SK-N-SH treated with all-trans-retinoic acid at 6 μM for 48 hours (cell line): Measurements from ENCODE around the gene WDR44.

ENCODE experiments used
- ATAC-seq: fragments of 200-7000 bp; cut with Tn5 transposase; 3 replicates; pipeline ENCODE4 v1.9.1; 2020; ENCODE audit warnings: mild to moderate bottlenecking, moderate library complexity
- ARNTL ChIP-seq: fragments of 450-650 bp; formaldehyde crosslinking; IDR thresholded peaks from 2 replicates; pipeline ENCODE4 v1.5.0; 2020; ENCODE audit warnings: low read depth, mild to moderate bottlenecking, moderate library complexity, borderline replicate concordance
- BACH2 ChIP-seq: fragments of 250-450 bp; sonication (Bioruptor Pico); IDR thresholded peaks from 2 replicates; pipeline ENCODE4 v1.9.0; 2021; ENCODE audit warnings: mild to moderate bottlenecking, borderline replicate concordance
- GLIS3 ChIP-seq: fragments of 250-450 bp; sonication (Bioruptor Pico); IDR thresholded peaks from 2 replicates; pipeline ENCODE4 v1.5.0; 2020; ENCODE audit warnings: mild to moderate bottlenecking, moderate library complexity
- OSR1 ChIP-seq: fragments of 250-450 bp; sonication (Bioruptor Pico); IDR thresholded peaks from 2 replicates; pipeline ENCODE4 v1.8.0; 2022; ENCODE audit warnings: moderate library complexity, mild to moderate bottlenecking, inconsistent platforms
- PPARA ChIP-seq: fragments of 250-450 bp; sonication (Bioruptor Pico); IDR thresholded peaks from 2 replicates; pipeline ENCODE4 v1.5.0; 2020; ENCODE audit warnings: mild to moderate bottlenecking, borderline replicate concordance
- RARB ChIP-seq: fragments of 250-450 bp; sonication (Bioruptor Pico); IDR thresholded peaks from 2 replicates; pipeline ENCODE4 v1.8.0; 2021; ENCODE audit warnings: mild to moderate bottlenecking, moderate library complexity
- SNAI2 ChIP-seq: fragments of 250-450 bp; sonication (Bioruptor Pico); IDR thresholded peaks from 2 replicates; pipeline ENCODE4 v1.5.0; 2020; ENCODE audit warnings: mild to moderate bottlenecking, moderate library complexity
- TCF4 ChIP-seq: fragments of 250-450 bp; sonication (Bioruptor Pico); IDR thresholded peaks from 2 replicates; pipeline ENCODE4 v1.8.0; 2021; ENCODE audit warnings: mild to moderate bottlenecking, moderate library complexity, borderline replicate concordance
- TOX ChIP-seq: fragments of 250-450 bp; sonication (Bioruptor Pico); IDR thresholded peaks from 2 replicates; pipeline ENCODE4 v1.8.0; 2021; ENCODE audit warnings: mild to moderate bottlenecking, moderate library complexity, borderline replicate concordance
- ZC3H10 ChIP-seq: fragments of 250-450 bp; sonication (Bioruptor Pico); IDR thresholded peaks from 2 replicates; pipeline ENCODE4 v1.5.1; 2021; ENCODE audit warnings: mild to moderate bottlenecking, moderate library complexity
- ZFP3 ChIP-seq: fragments of 250-450 bp; sonication (Bioruptor Pico); IDR thresholded peaks from 2 replicates; pipeline ENCODE4 v1.5.0; 2020; ENCODE audit warnings: mild to moderate bottlenecking, moderate library complexity
- ZFP30 ChIP-seq: fragments of 450-650 bp; formaldehyde crosslinking; IDR thresholded peaks from 2 replicates; pipeline ENCODE4 v1.5.0; 2022; ENCODE audit warnings: mild to moderate bottlenecking, moderate library complexity
- ZNF565 ChIP-seq: fragments of 450-650 bp; formaldehyde crosslinking; conservative IDR thresholded peaks from 2 replicates; pipeline ENCODE4 v1.5.0; 2020; ENCODE audit warnings: low read depth, mild to moderate bottlenecking, moderate library complexity
- ZNF70 ChIP-seq: fragments of 450-650 bp; formaldehyde crosslinking; IDR thresholded peaks from 2 replicates; pipeline ENCODE4 v1.5.0; 2020; ENCODE audit warnings: mild to moderate bottlenecking, moderate library complexity
- ZNF8 ChIP-seq: fragments of 450-650 bp; formaldehyde crosslinking; IDR thresholded peaks from 2 replicates; pipeline ENCODE4 v1.5.0; 2020; ENCODE audit warnings: mild to moderate bottlenecking, moderate library complexity
- TF ChIP-seq, protein P1 (sequence below): fragments of 250-450 bp; sonication (Bioruptor Pico); IDR thresholded peaks from 2 replicates; pipeline ENCODE4 v1.8.0; 2020; ENCODE audit warnings: mild to moderate bottlenecking, moderate library complexity, borderline replicate concordance
- TF ChIP-seq, protein P2 (sequence below): fragments of 250-450 bp; sonication (Bioruptor Pico); IDR thresholded peaks from 2 replicates; pipeline ENCODE4 v1.5.1; 2021; ENCODE audit warnings: mild to moderate bottlenecking, moderate library complexity
- TF ChIP-seq, protein P3 (sequence below): fragments of 250-450 bp; sonication (Bioruptor Pico); IDR thresholded peaks from 2 replicates; pipeline ENCODE4 v1.8.0; 2021; ENCODE audit warnings: low read depth, mild to moderate bottlenecking, moderate library complexity, borderline replicate concordance
- TF ChIP-seq, protein P4 (sequence below): fragments of 250-450 bp; sonication (Bioruptor Pico); IDR thresholded peaks from 2 replicates; pipeline ENCODE4 v1.5.1; 2020; ENCODE audit warnings: low read depth, mild to moderate bottlenecking, moderate library complexity
- TF ChIP-seq, protein P5 (sequence below): fragments of 250-450 bp; sonication (Bioruptor Pico); IDR thresholded peaks from 2 replicates; pipeline ENCODE4 v1.5.0; 2020; ENCODE audit warnings: mild to moderate bottlenecking, moderate library complexity

WDR44 gene

DNA sequence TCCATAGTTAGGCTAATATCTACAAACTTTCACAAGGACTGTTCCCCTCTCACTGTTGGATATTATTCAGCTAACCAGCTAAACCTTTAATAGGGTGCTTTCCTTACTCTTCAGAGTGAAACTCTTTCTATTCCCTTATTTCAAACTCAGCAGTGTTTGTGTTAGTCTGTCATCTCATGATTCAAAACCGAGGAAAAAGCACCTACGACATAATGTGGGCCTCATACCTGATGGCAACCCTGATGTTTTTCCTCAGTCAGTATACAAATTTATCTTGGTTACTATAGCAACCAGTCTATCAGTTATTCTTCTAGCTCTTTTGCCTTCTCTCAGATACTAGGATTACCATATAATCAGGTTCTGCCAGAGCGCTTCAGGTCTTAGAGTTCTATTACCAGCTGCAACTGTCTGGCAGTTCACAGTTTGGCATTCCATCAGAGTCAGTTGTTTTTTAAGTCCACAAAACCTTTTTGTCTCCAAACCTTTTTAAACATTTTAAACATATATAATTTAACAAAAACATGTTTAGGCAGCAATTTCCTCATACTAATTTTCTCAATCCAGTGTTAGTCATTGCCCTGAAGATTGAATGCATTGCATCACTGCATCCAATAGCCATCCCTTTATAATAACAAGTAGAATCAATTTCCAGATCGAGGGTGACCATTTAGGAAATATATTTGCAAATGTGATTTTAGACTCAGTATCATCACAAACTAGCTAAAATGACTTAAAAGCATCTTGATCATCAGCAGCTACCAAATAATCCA is 7.4 kb downstream of the WDR44 start:
- ATAC-seq, result no peak
- no peak for TF ChIP-seq TCF4 (CRISPR knock-in tag)
- TF ChIP-seq PPARA (CRISPR knock-in tag), result no peak

DNA sequence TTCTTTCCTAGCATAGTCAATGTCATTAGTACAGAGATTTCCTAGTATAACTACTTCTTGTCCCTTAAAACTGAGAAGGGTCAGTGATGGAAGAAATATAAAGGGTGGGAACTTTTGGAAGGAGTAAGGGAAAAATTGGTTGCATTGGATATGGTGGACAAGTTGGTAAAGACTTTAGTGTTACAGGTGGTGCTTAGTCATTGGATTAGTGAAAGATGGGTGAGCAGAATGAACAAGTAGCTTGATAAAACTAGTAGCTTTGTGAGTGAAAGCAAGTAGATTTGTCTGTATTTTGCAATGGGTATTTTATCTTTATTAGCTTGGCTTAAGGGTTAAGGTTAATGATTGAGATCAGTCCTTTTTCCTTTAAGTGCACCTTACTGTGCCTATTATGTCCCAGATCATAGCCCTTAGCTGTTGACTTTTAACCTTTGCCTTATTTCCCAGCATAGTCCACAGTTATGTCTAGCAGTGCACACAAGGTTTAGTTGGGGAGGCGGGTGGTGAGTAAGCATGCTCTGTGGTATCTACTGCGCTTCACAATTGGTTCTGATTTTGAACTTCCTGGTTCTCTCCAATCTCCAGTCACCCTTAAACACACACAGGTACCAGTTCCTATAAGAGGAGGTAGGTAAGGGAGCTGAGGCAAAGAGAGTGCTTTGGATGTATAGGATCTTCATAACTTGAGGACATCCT is 9.5 kb downstream of the WDR44 start:
- ATAC-seq, result no peak
- TF ChIP-seq ZFP3 (CRISPR knock-in tag) (no peak), PPARA (CRISPR knock-in tag) (no peak), BACH2 (no peak), SNAI2 (no peak), ZNF70 (no peak), ZFP30 (no peak), OSR1 (CRISPR knock-in tag) (no peak), TOX (CRISPR knock-in tag) (no peak), ARNTL (no peak), GLIS3 (CRISPR knock-in tag) (no peak), ZC3H10 (no peak), ZNF8 (CRISPR knock-in tag) (no peak), TCF4 (CRISPR knock-in tag) (no peak), RARB (CRISPR knock-in tag) (no peak)
- TF ChIP-seq, protein P1, sequence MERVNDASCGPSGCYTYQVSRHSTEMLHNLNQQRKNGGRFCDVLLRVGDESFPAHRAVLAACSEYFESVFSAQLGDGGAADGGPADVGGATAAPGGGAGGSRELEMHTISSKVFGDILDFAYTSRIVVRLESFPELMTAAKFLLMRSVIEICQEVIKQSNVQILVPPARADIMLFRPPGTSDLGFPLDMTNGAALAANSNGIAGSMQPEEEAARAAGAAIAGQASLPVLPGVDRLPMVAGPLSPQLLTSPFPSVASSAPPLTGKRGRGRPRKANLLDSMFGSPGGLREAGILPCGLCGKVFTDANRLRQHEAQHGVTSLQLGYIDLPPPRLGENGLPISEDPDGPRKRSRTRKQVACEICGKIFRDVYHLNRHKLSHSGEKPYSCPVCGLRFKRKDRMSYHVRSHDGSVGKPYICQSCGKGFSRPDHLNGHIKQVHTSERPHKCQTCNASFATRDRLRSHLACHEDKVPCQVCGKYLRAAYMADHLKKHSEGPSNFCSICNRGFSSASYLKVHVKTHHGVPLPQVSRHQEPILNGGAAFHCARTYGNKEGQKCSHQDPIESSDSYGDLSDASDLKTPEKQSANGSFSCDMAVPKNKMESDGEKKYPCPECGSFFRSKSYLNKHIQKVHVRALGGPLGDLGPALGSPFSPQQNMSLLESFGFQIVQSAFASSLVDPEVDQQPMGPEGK (CRISPR knock-in tag), result no peak
- TF ChIP-seq, protein P2, sequence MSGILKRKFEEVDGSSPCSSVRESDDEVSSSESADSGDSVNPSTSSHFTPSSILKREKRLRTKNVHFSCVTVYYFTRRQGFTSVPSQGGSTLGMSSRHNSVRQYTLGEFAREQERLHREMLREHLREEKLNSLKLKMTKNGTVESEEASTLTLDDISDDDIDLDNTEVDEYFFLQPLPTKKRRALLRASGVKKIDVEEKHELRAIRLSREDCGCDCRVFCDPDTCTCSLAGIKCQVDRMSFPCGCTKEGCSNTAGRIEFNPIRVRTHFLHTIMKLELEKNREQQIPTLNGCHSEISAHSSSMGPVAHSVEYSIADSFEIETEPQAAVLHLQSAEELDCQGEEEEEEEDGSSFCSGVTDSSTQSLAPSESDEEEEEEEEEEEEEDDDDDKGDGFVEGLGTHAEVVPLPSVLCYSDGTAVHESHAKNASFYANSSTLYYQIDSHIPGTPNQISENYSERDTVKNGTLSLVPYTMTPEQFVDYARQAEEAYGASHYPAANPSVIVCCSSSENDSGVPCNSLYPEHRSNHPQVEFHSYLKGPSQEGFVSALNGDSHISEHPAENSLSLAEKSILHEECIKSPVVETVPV (CRISPR knock-in tag), result no peak
- TF ChIP-seq, protein P3, sequence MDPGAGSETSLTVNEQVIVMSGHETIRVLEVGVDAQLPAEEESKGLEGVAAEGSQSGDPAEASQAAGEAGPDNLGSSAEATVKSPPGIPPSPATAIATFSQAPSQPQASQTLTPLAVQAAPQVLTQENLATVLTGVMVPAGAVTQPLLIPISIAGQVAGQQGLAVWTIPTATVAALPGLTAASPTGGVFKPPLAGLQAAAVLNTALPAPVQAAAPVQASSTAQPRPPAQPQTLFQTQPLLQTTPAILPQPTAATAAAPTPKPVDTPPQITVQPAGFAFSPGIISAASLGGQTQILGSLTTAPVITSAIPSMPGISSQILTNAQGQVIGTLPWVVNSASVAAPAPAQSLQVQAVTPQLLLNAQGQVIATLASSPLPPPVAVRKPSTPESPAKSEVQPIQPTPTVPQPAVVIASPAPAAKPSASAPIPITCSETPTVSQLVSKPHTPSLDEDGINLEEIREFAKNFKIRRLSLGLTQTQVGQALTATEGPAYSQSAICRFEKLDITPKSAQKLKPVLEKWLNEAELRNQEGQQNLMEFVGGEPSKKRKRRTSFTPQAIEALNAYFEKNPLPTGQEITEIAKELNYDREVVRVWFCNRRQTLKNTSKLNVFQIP (CRISPR knock-in tag), result no peak
- TF ChIP-seq, protein P4, sequence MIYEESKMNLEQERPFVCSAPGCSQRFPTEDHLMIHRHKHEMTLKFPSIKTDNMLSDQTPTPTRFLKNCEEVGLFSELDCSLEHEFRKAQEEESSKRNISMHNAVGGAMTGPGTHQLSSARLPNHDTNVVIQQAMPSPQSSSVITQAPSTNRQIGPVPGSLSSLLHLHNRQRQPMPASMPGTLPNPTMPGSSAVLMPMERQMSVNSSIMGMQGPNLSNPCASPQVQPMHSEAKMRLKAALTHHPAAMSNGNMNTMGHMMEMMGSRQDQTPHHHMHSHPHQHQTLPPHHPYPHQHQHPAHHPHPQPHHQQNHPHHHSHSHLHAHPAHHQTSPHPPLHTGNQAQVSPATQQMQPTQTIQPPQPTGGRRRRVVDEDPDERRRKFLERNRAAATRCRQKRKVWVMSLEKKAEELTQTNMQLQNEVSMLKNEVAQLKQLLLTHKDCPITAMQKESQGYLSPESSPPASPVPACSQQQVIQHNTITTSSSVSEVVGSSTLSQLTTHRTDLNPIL (CRISPR knock-in tag), result no peak

DNA sequence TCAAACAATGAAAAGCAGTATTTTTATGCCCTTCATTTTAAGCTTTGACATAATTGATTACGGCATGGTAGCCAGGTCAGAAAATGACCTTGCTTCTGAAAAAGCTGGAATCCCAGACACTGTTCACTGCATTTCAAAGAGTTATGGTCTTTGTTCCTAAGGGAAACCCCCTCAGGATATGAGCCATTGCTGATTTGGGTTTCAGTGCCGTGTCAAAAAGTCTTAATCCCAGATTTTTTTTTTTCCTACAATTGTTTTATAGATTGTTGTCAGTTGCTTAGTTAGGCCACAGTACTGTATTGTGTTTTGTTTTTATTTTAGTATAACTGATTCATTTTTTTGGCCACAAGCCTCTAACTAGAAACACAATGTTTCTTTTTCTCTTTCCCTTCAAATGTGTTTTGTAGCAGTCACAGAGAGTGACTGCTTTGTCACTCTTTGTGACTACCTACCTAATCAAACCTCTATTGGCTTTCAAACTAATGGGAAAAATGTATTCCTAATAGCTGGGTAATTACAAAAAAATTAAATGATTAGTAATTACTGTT is 10.3 kb downstream of the WDR44 start:
- ATAC-seq, result no peak; the same call in 2 of the 3 replicates

More for the DNA sequence above, 10.3 kb downstream of the WDR44 start:
- TF ChIP-seq ZC3H10, result no peak
- no peak for TF ChIP-seq RARB (CRISPR knock-in tag)
- TF ChIP-seq BACH2, result no peak
- TF ChIP-seq, protein P5, sequence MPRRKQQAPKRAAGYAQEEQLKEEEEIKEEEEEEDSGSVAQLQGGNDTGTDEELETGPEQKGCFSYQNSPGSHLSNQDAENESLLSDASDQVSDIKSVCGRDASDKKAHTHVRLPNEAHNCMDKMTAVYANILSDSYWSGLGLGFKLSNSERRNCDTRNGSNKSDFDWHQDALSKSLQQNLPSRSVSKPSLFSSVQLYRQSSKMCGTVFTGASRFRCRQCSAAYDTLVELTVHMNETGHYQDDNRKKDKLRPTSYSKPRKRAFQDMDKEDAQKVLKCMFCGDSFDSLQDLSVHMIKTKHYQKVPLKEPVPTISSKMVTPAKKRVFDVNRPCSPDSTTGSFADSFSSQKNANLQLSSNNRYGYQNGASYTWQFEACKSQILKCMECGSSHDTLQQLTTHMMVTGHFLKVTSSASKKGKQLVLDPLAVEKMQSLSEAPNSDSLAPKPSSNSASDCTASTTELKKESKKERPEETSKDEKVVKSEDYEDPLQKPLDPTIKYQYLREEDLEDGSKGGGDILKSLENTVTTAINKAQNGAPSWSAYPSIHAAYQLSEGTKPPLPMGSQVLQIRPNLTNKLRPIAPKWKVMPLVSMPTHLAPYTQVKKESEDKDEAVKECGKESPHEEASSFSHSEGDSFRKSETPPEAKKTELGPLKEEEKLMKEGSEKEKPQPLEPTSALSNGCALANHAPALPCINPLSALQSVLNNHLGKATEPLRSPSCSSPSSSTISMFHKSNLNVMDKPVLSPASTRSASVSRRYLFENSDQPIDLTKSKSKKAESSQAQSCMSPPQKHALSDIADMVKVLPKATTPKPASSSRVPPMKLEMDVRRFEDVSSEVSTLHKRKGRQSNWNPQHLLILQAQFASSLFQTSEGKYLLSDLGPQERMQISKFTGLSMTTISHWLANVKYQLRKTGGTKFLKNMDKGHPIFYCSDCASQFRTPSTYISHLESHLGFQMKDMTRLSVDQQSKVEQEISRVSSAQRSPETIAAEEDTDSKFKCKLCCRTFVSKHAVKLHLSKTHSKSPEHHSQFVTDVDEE, result no peak
- no peak for TF ChIP-seq OSR1 (CRISPR knock-in tag)
- no peak for TF ChIP-seq TCF4 (CRISPR knock-in tag)
- TF ChIP-seq ZNF565 (CRISPR knock-in tag), result no peak
- TF ChIP-seq ZNF70, result no peak
